Measurements from ENCODE around the gene PLB1.

The PLB1 gene

GRCh38 chr2:28622101-28622499 is 126.2 kb downstream of the PLB1 start:
- no peak for TF ChIP-seq RAD21 (IDR thresholded peaks at IDR 0.05; ENCODE audit: low read depth)
- TF ChIP-seq MAX (IDR thresholded peaks at IDR 0.05) = no peak
- no peak for TF ChIP-seq CEBPB (IDR thresholded peaks at IDR 0.05)
- no peak for TF ChIP-seq TEAD4 (IDR thresholded peaks at IDR 0.05)

GRCh38 chr2:28623582-28624405 is 127.9 kb downstream of the PLB1 start:
- TF ChIP-seq RAD21 (IDR thresholded peaks at IDR 0.05; ENCODE audit: low read depth) (no peak), CREB1 (IDR thresholded peaks at IDR 0.05; ENCODE audit: low read depth) (no peak), NFIC (IDR thresholded peaks at IDR 0.05) (no peak), EGR1 (IDR thresholded peaks at IDR 0.05) (no peak), REST (IDR thresholded peaks at IDR 0.05; ENCODE audit: low read depth) (no peak), ZBTB7A (IDR thresholded peaks at IDR 0.05; ENCODE audit: low read depth) (no peak)

DNA sequence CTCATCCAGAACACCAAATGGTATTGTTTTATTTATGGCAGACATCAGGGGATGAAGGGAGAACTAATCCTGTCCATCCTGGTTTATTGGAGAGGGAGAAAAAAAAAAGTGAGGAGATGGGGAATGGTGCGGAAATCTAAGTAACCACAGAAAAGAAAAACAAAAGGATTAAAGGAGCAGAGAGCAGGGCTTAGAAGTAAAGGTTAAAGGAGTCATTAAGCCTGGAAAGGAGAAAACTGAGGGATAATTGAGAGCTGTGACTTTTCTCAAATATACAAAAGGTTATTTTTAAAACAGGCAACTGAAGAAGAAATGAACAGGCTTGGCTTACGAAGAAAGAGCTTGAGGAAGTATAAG is 128.6 kb downstream of the PLB1 start:
- TF ChIP-seq CEBPB (IDR thresholded peaks at IDR 0.05) = no peak

GRCh38 chr2:28624793-28625701 is 129.2 kb downstream of the PLB1 start:
- TF ChIP-seq MAX (IDR thresholded peaks at IDR 0.05) = no peak

- no peak for TF ChIP-seq TEAD4 (IDR thresholded peaks at IDR 0.05)
- no peak for TF ChIP-seq ZBTB7A (IDR thresholded peaks at IDR 0.05; ENCODE audit: low read depth)
- TF ChIP-seq EGR1 (IDR thresholded peaks at IDR 0.05) = no peak
- TF ChIP-seq, protein P1, sequence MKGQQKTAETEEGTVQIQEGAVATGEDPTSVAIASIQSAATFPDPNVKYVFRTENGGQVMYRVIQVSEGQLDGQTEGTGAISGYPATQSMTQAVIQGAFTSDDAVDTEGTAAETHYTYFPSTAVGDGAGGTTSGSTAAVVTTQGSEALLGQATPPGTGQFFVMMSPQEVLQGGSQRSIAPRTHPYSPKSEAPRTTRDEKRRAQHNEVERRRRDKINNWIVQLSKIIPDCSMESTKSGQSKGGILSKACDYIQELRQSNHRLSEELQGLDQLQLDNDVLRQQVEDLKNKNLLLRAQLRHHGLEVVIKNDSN (IDR thresholded peaks at IDR 0.05) = no peak
- no peak for TF ChIP-seq MAX (IDR thresholded peaks at IDR 0.05)
- TF ChIP-seq CREB1 (IDR thresholded peaks at IDR 0.05; ENCODE audit: low read depth) = no peak
- TF ChIP-seq FOXM1 (IDR thresholded peaks at IDR 0.05; ENCODE audit: borderline replicate concordance, low read depth) = no peak
- no peak for TF ChIP-seq TCF12 (IDR thresholded peaks at IDR 0.05; ENCODE audit: low read depth)
- TF ChIP-seq YY1 (IDR thresholded peaks at IDR 0.05; ENCODE audit: low read depth) = no peak
These were observed 130.5 kb downstream of the PLB1 start for GRCh38 chr2:28626376-28626775.

GRCh38 chr2:28626891-28627421 is 131.1 kb downstream of the PLB1 start:
- TF ChIP-seq YY1 (IDR thresholded peaks at IDR 0.05; ENCODE audit: low read depth) (no peak), TEAD4 (IDR thresholded peaks at IDR 0.05) (no peak), TCF12 (IDR thresholded peaks at IDR 0.05; ENCODE audit: low read depth) (no peak), RAD21 (IDR thresholded peaks at IDR 0.05; ENCODE audit: low read depth) (no peak), NFIC (IDR thresholded peaks at IDR 0.05) (no peak), MAX (IDR thresholded peaks at IDR 0.05) (no peak), EGR1 (IDR thresholded peaks at IDR 0.05) (no peak), EP300 (IDR thresholded peaks at IDR 0.05; ENCODE audit: borderline replicate concordance) (no peak), CEBPB (IDR thresholded peaks at IDR 0.05) (no peak), FOXM1 (IDR thresholded peaks at IDR 0.05; ENCODE audit: borderline replicate concordance, low read depth) (no peak), REST (IDR thresholded peaks at IDR 0.05; ENCODE audit: low read depth) (no peak), CREB1 (IDR thresholded peaks at IDR 0.05; ENCODE audit: low read depth) (no peak), ZBTB7A (IDR thresholded peaks at IDR 0.05; ENCODE audit: low read depth) (no peak), TAF1 (IDR thresholded peaks at IDR 0.05; ENCODE audit: low read depth) (no peak)
- TF ChIP-seq, protein P1 (IDR thresholded peaks at IDR 0.05) = no peak
